ENCODE results near the gene KRT7.
"Not testable (repeated sequence)": the region's sequence is repeated elsewhere in the genome, so short reads cannot be mapped to it uniquely, and the experiment has no call there.

KRT7 gene

DNA sequence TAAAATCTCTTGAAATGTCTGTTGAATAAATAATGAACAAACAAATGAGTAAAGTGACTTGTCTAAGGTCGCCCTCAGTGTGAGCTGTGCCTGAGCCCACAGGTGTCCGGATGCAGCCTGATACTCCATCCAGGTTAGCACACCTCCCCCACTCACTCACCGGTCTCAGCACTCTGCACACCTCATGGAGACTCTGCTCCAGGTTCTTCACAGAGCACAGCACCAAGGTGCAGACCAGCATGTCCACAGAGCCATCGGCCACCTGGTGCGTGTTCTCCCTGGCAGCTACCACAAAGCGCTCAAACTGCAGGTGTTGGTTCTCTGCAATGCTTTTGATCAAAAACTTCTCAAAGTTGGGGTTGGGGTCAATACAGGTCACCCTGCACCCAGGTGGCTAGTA lies 4.1 kb upstream of the KRT7 start:
- in situ Hi-C loops (cut with MboI; ENCODE audit: low sequenced_read_pairs) = no loop called here

DNA sequence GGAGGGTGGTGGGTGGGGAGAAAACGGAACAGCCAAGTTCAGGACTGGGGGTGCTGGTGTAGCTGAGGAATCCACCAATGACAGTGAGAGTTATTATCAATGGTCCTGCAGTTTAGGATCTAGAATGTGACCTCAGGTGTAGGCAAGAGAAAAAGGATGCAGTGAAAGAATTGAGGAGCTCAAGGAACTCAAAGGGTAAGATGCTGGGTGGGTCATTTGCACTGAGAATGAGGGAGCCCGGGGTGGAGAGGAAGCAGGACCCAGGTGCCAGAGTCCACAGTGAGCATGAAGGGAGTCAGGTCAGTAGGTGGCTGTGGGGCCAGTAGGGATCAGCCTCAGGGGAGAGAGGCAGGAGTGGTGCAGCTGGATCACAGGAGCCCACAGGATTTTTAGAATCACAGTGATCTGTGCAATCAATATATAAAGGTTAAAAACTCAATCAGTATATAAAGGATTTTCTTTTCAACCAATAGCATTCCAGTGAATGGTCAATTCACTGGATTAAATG lies 3.2 kb upstream of the KRT7 start:
- in situ Hi-C loops (cut with MboI; ENCODE audit: low sequenced_read_pairs) = no loop called here

DNA sequence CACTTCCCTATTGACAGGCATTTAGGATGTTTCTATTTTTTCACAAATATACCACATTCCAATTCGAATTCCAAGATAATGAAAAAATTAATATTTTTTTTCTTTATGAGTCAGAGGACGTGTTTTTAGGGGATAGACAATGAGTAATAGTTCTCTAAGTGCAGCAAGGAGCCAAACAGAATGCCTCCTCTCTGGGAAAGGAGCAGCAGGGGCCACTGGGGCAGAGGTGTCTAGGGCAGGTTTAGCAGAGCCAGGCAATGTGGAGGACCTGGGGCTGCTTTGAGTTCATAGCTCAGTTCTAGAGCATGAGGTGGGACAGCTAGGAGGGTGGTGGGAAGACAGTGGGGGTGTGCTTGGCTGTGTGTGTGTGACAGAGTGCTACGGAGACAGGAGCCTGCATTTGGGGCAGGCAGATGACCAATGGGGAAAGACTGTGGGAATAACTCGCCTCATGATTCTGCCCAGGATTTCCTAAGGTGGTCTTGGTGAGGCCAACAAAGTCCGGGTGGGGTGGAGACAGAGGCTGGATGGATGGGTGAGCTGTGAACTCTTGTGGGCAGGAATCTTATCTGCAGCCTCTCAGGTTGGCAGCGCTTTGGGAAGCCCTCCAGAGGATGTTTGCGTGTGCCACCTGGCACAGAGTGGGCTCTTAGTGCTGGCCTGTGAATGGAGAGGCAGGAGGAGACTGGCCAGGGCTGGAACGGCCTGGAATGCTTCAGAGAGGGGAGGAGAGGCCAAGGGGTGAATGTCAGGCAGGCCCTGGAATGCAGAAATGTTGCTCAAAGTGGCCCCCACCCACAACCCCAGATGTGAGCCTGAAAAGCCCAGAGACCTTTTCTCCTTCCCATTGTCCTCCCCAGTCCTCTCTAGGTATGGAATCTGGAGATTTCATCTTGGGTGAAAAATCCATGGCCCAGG lies 2.4 kb upstream of the KRT7 start:
- in situ Hi-C loops (cut with MboI; ENCODE audit: low sequenced_read_pairs) = no loop called here

DNA sequence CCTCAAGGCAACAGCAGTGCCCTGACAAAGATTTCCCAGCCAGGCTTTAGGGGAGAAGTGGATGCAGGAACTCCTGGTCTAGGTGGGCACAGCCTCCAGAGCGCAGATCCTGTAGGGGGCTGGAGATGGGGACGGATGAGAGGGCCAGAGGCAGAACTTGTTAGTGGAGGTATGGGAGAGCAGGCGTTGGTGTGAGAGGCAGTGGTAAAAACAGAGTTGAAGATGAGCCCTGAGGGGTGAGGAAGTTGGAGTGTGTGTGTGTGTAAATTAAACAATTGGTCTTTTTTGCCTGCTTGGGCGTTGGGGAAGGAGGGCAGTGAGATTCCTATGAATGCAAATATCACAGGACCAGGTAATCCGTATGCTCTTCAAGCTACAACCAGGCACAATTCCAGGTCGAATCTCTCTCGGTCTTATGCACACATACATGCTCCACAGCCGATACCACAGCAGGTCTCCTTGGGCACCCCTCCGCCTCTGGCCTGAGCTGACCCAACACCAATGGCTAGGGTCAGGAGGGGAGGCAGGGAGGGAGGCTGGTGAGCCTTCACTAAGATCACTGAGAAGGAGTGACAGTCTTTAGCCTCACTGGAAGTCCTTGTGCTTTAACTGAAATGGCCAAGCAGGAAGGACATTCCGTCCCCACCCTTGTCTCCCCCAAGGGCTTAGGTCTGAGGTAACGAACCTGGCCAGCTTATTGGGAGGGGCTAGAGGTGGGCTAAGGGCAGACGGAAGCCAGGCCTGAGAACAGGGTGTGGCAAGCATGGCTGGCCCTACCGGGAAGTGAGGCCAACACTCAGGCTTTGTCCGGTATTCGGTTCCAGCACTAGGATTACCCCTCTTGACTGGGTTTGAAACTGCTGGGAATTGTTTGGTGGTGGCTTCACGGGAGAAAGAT lies 1.5 kb upstream of the KRT7 start:
- in situ Hi-C loops (cut with MboI; ENCODE audit: low sequenced_read_pairs) = no loop called here

DNA sequence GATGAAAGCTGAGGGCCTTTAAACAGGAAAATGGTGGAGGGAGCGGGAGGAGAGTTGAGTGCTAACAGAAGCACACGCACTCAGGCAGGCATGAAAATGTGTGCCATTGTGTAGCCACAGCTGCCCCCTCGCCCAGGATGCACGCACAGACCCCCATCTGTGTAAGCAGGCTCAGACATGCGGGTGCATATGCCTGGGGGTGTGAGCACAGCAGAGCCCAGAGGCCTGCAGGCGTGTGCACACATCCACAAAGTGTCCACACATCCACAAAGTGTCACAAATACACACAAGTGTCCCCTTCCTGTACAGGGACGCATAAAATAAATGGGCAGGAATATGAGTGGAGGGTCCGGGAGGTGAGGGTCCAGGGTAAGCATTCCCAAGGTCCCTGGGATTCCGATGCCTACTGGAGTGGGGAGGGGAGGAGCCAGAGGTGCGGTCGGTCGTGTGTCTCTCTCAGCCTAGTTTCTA lies 805 bp upstream of the KRT7 start:
- in situ Hi-C loops (cut with MboI; ENCODE audit: low sequenced_read_pairs) = no loop called here

DNA sequence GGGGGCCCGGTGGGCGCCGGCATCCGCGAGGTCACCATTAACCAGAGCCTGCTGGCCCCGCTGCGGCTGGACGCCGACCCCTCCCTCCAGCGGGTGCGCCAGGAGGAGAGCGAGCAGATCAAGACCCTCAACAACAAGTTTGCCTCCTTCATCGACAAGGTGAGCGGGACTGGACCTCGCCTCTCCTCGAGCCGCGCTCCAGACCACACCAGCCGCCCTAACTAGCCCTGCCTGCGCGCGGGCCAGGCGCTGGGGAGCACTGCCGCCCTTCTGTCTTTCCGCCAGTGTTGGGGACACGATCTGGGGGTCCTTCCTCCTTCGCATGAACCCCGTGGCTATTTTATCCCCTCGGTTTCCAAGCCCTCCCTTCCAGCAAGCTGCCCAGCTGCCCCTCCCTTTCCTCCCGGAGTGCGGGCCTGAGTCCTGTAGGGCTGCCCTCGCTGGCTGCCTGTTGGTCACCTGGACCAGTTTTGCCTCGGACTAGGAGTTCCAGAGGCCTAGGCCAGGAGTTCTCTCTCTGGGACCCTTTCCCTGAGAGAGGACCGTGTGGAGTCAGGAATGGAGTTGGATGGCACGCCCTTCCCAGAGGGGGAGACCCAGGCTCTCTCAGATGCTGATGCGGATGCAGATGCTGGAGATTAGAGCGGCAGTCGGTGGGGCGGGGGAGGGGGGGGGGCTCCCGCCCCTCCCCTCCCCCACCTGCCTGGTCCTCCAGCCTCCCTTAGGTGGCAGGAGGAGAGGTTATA lies 592 bp downstream of the KRT7 start:
- in situ Hi-C loops (cut with MboI; ENCODE audit: low sequenced_read_pairs) = no loop called here

DNA sequence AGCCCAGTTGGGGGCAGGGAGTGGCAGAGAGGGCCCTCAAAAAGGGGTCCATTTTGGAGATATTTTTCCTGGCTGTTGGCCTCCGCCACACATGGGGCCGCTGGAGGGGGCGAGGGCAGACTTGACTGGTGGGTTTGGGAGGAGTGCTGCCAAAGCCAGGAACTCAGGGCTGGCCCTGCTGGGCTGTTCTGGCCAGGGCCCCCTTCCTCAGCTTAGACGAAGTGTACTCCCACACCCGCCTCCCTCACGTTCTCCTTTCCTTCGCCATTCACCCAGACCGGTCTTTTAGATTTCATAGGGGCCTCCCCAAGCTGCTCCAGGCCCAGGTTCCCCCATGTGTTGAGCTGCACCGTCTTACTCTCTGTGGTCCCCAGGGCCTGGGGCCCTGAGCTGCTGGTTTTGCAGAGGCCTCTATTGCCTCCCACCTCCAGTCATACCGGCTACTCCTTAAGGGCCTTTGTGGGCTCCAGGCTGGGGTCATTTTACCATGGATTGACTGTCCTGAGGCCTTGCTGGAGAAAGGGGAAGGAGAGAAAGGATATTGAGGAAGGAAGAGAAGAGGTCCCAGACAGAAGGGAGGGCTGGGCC lies 1.3 kb downstream of the KRT7 start:
- in situ Hi-C loops (cut with MboI; ENCODE audit: low sequenced_read_pairs) = no loop called here

DNA sequence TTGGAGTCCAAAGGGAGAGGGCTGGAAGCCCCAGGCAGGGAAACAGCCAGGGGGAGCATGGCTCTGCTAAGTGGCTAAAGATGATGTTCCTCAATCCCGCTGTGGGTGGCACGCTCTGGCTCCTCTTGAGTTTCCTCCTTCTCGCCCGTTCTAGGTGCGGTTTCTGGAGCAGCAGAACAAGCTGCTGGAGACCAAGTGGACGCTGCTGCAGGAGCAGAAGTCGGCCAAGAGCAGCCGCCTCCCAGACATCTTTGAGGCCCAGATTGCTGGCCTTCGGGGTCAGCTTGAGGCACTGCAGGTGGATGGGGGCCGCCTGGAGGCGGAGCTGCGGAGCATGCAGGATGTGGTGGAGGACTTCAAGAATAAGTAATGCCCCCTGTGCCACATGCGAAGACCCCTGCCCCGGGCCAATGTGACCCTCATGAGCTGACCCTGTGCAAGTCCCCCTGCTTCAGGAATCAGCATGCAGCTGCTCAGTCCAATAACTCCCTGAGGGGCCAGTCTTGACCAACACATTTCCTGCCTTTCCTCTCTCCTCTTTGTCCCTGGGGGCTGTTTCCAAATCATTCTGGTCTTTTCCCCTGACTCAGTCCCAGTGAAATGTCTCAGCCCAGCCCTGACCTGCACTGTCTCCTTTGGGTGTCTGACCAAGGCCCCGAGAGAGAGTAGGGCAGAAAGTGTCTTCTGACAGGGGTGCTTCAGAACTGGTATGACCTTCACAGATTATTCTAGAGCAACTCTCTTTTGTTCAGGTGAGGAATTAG lies 2.1 kb downstream of the KRT7 start:
- in situ Hi-C loops (cut with MboI; ENCODE audit: low sequenced_read_pairs) = no loop called here

DNA sequence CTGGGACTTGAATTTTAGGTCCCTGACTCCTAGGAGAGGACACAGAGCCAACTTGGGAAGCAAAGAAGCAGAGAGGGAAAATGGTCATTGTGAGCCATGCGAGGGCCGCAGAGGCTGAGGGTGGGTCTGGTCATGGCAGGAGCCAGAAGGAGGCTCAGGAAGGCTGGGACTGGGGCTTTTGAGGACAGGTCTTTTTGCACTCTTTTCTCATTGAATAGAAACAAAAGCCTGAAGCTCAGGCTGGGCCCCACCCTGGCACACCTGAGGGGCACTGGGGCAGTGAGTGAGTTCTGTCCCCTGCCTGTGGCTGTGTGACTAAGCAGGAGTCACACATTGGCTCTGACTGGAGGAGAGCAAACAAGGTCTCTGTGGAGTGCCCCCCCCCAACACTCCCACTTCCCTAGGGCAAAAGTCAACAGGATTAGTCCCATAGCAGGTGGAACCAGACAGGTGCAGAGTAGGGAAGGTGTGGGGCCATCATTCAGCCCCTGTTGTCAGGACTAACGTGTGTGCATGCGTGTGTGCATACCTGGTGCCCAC lies 2.8 kb downstream of the KRT7 start:
- in situ Hi-C loops (cut with MboI; ENCODE audit: low sequenced_read_pairs) = no loop called here

DNA sequence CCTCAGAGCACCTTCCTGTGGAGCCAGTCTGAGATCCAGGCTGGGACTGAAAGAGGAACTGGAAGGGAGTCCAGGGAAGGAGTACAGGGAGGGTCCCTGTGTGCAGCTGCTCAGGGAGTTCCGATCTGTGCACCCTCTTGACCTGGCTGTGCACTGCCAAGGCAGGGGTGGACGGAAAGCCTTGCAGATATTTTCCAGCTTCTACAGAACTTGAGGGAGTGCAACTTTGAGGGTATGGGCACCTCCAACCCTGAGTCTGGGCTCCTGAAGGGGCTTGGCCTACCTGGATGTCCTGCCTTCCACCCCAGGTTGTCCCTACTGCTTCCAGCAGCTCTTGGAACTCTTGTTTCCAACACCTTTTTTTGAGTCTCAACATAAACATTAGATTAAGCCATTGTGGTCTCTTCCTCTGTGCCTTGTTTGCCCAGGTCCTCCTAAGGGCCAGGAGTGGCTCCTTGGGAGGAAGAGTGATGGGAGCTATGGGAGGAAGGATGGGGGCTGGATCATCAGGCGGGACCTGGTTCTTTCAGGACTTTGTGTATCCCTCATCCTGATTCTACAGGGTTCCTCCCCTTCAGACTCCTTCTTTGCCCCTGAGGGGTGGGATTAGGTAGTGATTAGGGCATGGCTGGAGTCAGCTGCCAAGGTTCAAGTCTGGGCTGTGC lies 3.5 kb downstream of the KRT7 start:
- in situ Hi-C loops (cut with MboI; ENCODE audit: low sequenced_read_pairs) = no loop called here

DNA sequence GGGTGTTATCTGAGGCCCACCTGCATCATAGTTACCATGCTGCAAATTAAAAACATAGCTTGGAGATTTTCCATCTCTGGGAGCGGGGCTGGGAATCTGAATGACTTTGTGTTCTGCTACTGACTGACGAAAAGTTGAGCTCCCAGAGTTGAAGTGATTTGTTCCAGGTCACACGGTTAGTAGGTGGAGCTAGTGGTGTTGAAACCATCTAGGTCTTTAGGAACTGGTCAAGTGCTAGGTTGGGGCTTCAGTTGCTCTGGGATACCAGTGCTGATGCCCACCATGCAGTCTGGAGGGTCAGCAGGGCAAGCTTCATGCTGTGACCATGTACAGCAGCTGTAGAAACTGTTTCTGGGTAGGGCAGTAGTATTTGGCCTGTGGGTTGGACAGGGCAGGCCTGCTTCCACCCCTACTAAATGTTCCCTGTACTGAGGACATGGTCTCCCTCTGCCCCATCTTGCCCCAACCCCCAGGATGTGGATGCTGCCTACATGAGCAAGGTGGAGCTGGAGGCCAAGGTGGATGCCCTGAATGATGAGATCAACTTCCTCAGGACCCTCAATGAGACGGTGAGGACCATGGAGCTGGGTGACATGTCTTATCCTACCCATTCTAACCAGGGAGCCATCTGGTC lies 5.3 kb downstream of the KRT7 start:
- in situ Hi-C loops (cut with MboI; ENCODE audit: low sequenced_read_pairs) = no loop called here

DNA sequence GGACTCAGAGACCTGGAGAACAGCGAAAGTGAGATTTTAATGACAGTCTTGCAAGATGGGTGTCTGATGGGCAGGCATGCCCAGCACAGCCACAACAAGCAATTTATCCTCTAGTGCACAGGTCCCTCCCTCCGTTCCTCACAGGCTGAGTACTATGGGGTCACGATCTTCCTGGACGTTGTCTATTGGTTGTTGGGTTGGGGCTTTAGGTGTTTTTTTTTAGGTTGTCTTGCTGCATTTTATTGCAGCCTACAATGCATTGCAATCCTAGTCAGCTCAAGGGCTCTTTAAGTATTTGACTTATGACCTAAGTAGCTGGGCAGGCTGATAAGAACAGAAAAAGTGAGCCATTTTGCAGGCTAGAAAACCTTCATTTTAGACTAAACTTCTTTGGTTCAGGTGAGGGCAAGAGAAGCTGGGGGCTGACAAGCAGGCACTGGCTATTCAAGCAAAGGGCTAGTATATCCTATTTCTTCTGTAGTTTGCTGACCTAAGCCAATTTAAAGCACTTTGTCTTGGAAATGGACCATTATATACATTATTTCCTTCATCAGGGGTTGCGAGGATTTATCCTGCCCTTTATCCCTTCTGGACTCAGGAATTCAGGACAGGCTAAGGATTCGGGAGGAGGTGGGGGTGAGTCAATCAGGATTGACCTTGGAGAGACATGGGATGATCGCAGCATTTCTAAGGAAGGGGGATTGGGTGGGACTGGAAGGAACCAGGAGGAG lies 6.0 kb downstream of the KRT7 start:
- in situ Hi-C loops (cut with MboI; ENCODE audit: low sequenced_read_pairs) = no loop called here

DNA sequence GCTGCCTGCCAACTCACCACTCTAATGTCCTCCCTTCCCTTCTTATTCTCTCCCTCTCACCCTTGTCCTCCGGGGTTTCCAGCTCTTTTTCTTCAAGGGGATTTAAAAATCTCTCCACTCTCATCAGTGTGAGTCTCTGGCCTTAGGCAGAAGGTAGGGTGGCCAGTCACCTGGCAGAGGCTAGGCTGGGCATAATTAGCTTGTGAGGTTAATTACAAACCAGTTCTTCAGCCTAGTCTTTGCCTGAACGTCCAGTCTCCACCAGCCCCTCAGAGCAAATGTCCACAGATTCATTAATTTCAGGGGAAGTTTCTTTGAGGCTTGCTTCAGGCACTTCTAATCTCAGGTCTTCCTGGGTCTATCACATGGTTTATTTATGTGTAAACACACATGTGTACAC lies 6.7 kb downstream of the KRT7 start:
- in situ Hi-C loops (cut with MboI; ENCODE audit: low sequenced_read_pairs) = no loop called here

DNA sequence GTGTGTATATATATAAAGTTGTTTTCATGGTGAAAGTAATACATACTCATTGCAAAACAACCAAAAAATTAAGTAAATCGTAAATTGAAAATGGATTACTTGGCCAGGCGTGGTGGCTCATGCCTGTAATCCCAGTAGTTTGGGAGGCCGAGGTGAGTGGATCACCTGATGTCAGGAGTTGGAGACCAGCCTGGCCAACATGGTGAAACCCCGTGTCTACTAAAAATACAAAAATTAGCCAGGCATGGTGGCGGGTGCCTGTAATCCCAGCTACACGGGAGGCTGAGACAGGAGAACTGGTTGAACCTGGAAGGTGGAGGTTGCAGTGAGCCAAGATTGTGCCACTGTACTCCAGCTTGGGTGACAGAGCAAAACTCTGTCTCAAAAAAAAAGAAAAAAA lies 7.2 kb downstream of the KRT7 start:
- in situ Hi-C loops (cut with MboI; ENCODE audit: low sequenced_read_pairs) = not testable (repeated sequence)

DNA sequence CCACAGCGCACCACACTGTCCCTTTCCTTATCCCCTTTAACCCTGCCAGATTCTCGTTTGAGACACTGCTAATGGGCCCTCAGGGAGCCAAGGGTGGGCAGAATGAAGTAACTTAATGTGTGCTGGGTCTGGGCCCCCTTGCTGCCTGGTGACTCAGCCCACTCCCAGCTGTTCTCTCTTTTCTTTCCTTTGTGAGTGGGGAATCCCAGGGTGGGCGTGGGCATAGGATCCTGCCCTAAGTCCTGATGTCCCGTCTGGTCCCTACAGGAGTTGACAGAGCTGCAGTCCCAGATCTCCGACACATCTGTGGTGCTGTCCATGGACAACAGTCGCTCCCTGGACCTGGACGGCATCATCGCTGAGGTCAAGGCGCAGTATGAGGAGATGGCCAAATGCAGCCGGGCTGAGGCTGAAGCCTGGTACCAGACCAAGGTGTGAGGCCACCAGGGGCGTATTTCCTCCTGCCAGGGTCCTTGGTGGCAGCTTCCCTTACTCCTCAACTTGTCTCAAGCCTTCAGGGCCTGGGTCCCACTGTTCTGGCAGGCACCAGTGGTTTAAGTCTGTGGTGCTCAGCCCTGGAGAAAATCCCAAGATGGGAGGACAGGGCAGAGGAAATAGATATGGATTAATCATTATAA lies 8.3 kb downstream of the KRT7 start:
- in situ Hi-C loops (cut with MboI; ENCODE audit: low sequenced_read_pairs) = no loop called here

DNA sequence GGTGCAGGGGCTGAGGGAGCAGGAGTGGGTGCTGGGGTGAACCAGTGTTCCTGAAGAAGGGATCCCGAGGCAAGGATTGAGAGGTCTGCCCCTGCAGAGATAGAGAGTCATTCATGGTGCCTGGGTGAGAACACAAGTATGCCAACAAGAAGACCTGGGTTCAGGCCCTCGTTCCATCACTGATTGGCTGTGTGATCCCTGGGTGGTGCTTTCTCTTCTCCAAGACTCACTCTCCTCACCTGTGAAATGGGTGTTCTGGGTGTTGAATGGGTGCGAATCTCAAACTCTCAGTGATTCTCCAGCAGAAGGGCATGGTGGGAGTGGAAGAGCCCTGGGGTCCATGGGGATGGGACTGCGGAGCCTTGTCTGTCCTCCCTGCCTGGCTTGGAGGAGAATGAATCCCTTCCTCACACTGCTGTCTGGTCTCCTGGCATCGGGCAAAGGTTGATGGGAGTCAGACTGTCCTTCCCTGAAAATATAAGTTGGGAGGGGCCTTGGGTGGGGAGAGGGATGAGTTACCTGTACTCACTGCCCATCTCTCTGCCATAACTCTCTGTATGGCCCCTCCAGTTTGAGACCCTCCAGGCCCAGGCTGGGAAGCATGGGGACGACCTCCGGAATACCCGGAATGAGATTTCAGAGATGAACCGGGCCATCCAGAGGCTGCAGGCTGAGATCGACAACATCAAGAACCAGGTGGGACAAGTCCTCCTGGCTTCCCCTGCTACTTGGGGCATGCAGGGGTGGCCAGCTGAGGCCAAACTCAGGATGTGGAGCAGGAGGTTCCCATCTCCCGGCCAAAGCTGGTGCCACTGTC lies 9.6 kb downstream of the KRT7 start:
- in situ Hi-C loops (cut with MboI; ENCODE audit: low sequenced_read_pairs) = no loop called here
